Hematopoietic multipotent progenitor cell treated with erythropoietin and hydrocortisone succinate and interleukin-3 and kit ligand, for 6 days (in vitro differentiated cells): ENCODE data around the gene TAMALIN.
A peak's percentile ranks its signal among the peaks of the same experiment; 100 is the strongest.

ENCODE experiments used
- DNase-seq: peaks from one replicate; pipeline ENCODE4 v3.0.0-alpha.2; 2015

TAMALIN gene

DNA sequence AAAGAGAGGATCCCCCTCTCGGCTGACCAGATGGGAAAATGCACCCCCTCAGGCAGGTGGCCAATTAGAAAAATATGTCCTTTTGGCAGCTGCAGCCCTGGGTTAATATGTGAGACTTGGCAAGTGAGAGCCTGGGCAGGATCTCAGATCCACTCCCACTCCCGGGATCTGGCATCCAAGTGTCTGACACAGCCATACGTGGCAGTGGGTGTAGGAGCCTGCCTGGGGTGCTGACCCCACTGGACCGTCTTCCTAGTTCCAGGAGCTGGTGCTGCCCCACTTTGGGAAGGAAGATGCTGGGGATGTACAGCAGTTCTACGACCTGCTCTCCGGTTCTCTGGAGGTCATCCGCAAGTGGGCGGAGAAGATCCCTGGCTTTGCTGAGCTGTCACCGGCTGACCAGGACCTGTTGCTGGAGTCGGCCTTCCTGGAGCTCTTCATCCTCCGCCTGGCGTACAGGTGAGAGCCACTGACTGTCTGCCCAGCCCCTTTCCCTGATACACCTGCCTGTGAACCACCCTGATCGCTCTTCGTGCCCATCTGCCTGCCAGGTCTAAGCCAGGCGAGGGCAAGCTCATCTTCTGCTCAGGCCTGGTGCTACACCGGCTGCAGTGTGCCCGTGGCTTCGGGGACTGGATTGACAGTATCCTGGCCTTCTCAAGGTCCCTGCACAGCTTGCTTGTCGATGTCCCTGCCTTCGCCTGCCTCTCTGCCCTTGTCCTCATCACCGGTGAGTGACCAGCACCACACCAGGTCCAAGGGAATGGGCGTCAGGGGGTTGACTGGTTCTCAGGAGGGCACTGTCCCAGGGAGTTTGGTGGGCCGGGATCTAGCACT, 50.3 kb downstream of the TAMALIN start:
- no peak for DNase-seq

DNA sequence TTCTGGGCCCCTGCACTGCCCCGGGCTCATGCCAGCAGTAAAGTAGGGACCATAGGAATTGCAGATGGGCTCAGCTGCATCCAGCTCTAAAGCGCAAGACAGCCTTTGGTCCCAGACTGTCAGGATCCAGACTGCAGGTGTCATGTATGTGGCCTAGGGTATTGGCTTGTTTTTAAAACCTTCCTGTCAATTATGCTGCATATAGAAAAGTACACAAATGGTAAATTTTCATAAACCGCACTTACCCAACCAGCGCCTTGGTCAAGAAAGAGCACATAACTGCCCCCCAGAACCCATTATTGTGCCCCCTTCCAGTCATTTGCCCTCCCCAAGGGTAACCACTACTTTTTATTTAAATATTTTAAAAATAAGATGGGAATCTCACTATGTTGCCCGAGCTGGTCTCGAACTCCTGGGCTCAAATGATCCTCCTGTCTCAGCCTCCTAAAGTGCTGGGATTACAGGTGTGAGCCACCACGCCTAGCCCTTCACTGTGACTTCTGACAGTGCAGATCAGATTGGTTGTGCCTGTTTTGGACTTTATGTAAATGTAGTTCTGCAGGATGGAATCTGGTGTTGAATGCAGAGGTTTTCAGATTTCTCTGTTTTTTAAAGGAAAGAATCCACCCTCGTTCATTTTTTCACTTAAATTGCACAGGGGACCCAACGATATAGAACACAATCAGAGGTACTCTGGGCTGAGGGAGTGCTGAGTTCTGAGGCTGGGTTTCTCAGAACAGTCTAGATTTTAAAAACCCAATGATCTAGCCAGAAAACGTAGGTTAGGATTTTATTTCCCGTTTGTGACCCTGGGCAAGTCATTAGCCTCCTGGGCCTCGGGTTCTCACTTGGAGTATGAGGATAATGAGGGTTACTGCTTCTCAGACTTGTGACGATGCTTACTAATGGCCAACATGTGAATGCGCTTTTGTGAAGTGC, 51.2 kb downstream of the TAMALIN start:
- DNase-seq, result no peak

DNA sequence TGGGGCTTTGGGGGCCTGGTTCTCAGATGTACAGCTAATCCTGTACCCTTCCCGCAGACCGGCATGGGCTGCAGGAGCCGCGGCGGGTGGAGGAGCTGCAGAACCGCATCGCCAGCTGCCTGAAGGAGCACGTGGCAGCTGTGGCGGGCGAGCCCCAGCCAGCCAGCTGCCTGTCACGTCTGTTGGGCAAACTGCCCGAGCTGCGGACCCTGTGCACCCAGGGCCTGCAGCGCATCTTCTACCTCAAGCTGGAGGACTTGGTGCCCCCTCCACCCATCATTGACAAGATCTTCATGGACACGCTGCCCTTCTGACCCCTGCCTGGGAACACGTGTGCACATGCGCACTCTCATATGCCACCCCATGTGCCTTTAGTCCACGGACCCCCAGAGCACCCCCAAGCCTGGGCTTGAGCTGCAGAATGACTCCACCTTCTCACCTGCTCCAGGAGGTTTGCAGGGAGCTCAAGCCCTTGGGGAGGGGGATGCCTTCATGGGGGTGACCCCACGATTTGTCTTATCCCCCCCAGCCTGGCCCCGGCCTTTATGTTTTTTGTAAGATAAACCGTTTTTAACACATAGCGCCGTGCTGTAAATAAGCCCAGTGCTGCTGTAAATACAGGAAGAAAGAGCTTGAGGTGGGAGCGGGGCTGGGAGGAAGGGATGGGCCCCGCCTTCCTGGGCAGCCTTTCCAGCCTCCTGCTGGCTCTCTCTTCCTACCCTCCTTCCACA, 52.0 kb downstream of the TAMALIN start:
- DNase-seq, result no peak

DNA sequence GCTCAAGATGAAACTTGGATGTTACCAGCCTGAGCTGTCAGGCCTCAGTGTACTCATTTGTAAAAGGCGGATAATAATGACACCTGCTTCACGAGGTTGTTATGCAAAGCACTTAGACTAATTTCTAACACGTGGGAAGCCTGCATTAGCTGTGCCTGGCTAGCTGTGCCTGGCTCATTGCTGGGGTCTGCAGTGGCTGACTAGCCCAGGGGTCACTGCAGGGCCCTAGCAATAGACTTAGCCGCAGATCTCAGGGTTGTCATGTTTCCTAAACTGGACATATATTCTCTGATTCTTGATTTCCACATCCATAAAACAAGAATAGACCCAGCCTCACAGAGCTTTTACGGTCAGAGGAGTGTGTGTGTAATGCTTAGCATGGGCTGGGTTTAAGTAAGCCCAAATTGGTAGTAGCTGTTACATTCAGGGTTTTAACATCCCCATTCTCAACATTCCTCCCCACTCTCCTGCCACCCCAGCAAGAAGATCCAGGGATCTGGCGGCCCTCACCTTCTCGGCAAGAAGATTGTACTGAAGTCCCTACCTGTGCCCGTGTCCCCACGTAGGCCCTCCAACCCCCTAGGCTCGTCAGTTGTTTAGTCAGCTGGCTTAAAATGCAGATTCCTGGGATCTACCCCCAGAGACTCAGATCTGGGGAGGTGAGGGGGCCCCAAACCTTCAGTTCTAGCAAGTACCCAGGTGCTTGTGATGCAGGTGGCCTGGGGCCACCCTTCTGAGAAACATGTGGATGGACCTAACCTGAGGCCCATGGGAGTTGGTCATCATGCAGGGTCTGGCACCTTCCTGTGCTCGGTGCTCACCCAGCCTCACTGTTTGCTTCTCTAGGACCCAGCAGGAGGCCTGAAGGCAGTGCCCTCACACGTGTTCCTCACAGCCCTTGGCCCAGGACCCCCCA, 53.1 kb downstream of the TAMALIN start:
- no peak for DNase-seq

DNA sequence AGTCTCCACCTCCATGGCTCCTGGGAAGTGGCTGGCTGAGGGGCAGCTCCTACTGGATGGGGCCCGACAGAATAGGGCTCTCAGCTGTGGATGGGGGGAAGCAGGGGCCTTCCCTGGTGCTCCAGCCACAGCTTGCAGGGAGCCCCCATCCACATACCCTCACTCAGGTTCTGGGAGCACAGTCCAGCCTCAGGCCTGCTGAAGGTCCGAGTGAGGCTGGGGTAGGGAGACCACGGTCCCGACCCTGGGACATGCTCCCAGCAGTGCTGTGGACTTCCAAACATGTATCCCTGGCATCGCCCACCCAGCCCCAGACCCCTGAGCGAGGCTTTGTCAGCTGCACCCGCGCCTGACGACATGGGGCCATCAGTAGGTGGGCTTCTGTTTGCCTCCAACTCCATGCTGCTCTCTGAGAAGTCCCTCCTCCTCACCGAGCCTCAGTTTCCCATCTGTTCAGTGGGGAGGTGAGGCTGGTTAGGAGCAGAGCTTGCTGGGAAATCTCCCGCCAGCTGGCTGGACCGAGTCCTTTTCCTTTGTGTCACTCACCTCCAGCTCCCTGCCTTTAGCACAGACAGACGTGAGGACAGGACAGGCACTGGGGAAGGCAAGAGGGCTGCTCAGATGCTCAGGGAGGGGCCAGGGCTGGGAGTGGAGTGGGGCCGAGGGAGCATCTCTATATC, 53.9 kb downstream of the TAMALIN start:
- no peak for DNase-seq

DNA sequence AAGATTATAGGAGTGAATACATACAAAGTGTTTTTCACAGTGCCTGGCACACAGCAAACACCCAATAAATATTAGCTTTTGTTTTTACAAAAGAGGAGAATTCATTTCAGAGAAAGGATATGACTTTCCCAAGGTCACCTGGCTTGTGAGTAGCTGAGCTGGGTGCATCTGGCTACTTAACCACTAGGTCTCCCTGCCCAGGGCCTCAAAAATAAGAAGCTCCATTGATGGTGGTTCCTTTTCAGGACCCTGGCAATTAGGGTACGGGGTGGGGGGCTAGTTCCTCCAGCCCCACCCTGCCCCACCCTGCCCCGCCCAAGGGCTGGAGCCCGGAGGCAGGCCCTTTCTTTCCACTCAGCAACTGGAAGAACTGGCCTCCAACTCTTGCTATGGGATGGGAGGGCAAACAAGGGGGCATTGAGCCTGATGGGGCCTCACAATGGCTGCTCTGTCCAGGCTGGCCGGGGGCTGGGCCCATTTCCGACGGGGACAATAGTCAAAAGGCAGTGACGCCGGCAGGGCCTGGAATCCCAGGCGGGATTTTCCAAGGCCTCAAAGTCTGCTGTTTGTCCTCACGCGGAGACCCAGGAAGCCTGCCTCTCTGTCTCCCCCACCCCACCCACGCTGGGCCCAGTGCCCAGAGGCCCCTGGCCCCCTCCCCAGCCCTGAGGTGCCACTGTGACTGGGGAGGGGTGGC, 54.9 kb downstream of the TAMALIN start:
- DNase-seq, result no peak

GRCh38 chr12:52062167-52063081, 55.7 kb downstream of the TAMALIN start:
- no peak for DNase-seq

DNA sequence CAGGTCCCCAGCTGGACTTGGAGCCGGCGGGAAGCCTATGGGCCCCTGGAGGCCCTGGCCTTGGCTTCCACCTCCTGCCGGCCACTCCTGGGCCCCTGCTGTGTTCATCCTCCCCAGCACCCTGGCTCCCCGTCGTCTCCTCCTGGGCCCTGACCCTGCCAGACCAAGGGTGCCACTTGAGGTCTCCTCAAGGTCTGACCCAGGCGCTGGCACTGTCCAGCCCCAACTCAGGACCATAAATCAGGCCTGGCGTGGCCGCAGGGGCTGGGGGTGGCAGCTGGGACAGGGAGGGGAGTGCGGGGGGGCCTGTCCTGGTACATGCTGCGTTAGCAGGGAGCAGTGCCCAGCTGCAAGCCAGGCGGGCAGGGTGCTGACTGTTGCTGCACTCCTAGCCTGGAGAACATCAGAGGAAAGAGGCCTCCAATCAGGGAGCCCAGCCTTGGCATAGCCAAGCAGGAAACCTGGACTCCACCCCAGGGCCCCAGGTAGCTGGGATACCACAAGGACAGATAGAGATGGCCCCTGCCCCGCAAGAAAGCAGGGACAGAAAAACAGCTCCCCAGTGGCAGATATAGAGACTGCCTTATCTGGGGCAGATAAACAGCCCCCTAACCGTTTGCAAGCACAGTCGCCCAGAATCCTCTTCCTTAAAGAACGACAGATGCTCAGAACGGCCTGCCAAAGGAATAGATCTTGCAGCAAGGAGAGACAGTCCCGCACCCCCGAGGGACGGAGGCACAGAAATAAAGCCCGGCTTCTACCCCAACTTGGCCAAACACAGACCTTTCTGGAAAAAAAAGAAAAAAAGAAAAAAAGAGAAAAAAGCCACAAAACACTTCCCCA, 56.6 kb downstream of the TAMALIN start:
- peak; percentile 62 for DNase-seq

DNA sequence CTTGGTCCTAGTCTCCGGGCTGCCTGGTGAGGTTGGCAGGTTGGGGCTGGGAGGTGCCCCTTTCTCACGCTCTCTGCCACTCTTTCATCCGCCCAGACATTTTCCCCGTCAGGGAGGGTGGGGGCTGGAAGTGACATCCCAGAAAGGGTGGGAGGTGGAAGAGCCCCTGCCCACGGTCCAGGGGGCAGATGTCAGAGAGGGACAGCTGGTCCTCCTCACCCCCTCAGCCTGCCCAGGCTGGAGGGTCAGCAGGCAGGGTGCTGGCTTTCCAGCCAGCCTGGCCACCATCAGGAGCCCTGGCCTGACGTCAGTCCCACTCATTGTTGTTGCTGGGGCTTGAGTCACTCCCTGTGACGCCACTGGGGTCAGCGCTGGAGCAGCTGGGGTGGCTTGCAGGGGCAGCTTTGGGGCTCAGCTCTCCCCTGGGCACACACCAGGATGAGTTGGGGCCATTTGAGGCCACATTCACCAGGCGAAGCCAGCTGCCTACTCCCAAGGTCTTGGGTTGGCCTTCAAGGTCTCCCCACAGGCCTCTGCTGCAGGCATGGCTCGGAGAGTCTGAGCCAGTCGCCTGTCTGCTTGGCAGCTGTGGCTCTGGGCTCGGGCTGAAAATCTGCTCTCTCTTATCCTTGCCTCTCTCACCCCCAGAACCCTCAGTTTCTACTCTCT, 57.4 kb downstream of the TAMALIN start:
- no peak for DNase-seq
